Measurements from ENCODE around the gene HINT1. TPM values are rescaled to one million over a fixed set of nuclear protein-coding genes. Genes with fewer than 3 reads are reported as not detected.
A peak's percentile ranks its signal among the peaks of the same experiment; 100 is the strongest.

Gene HINT1
- total and polyA plus RNA-seq, 9 of the 15 experiments (the other 6 are each of a cell fraction or from before 2014, with no cell fraction given), result 296 to 1,027 (median 500) TPM

DNA sequence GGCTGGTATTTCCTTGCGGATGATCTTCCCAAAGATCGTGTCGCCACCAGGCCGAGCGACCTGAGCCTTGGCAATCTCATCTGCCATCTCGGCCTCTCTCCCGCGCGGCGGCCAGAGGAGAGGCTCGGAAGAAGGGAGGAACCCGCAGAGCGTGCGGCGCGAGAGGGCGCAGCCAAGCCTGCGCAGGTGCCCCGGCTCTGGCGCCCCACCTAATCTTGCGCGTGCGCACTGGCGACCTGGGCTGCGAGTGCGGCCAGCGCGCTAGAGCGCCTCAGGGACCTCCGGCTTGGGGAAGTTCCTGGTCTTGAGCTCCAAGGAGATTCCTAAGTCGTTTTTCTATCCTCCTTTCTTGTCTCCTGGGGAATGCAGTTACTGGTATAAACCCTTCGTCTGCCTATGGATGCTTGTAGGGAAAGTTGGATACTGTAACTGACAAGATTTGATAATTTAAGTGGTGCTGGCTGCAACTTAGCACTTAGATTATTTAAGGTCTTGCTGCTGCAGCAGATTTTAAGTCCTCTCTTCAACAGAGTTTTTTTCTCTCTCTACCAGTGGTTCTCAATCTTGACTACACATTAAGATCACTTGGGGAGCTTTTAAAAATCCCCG is at the start of gene HINT1 (continued):
- TF ChIP-seq UBTF (IDR thresholded peaks at IDR 0.05; ENCODE audit: borderline replicate concordance in 1 of 2, low read depth in 2 of 2, low read length in 2 of 2), result no peak
- TF ChIP-seq USF2 (CRISPR knock-in tag; IDR thresholded peaks at IDR 0.05), result no peak
- no peak for TF ChIP-seq ZNF175 (CRISPR knock-in tag; IDR thresholded peaks at IDR 0.05; ENCODE audit: low read depth)
- no peak for TF ChIP-seq FOXA3 (CRISPR knock-in tag; conservative IDR thresholded peaks at IDR 0.05 in 1 of 2, IDR thresholded peaks at IDR 0.05 in 1 of 2)
- TF ChIP-seq ZNF140 (CRISPR knock-in tag; IDR thresholded peaks at IDR 0.05), result no peak
- TF ChIP-seq KLF10 (CRISPR knock-in tag; IDR thresholded peaks at IDR 0.05), result no peak
- TF ChIP-seq POLR3G (IDR thresholded peaks at IDR 0.05; ENCODE audit: extremely low read depth, insufficient read length, insufficient replicate concordance), result no peak
- peak; percentile 25; the same call in 1 of the 2 replicates for TF ChIP-seq GTF2F1 (IDR thresholded peaks at IDR 0.05; ENCODE audit: low read depth, low read length)
- TF ChIP-seq REST (IDR thresholded peaks at IDR 0.05; ENCODE audit: borderline replicate concordance), result no peak
- no peak for TF ChIP-seq REST (CRISPR knock-in tag; IDR thresholded peaks at IDR 0.05; ENCODE audit: low read depth)
- TF ChIP-seq YBX1 (IDR thresholded peaks at IDR 0.05), result no peak
- TF ChIP-seq TAF1 (IDR thresholded peaks at IDR 0.05; ENCODE audit: control insufficient read depth, extremely low read depth, insufficient read depth, low read length, severe bottlenecking), result peak; percentile 91
- TF ChIP-seq GATAD2A (IDR thresholded peaks at IDR 0.05), result no peak

Measured in K562 (cell line).